Body of pancreas (tissue), 4 donors: ENCODE measurements around the gene TMEM115.

Experiments
- POLR2A ChIP-seq, 3 donors: fragments of 450-650 bp; IDR thresholded peaks; one replicate each; pipeline ENCODE4 v1.6.1; 2016; ENCODE audit warnings: antibody characterized with exemption in 3 of 3, mild to moderate bottlenecking in 2 of 3
- TF ChIP-seq, protein P1 (sequence below), 7 experiments: fragments of 450-650 bp in 4 of 7; fragments of 200-600 bp in 3 of 7; sonication (generic) in 3 of 7; IDR thresholded peaks; one replicate each; pipeline ENCODE4 v1.5.1; 2016 to 2019; ENCODE audit warnings: antibody characterized with exemption in 7 of 7

DNA sequence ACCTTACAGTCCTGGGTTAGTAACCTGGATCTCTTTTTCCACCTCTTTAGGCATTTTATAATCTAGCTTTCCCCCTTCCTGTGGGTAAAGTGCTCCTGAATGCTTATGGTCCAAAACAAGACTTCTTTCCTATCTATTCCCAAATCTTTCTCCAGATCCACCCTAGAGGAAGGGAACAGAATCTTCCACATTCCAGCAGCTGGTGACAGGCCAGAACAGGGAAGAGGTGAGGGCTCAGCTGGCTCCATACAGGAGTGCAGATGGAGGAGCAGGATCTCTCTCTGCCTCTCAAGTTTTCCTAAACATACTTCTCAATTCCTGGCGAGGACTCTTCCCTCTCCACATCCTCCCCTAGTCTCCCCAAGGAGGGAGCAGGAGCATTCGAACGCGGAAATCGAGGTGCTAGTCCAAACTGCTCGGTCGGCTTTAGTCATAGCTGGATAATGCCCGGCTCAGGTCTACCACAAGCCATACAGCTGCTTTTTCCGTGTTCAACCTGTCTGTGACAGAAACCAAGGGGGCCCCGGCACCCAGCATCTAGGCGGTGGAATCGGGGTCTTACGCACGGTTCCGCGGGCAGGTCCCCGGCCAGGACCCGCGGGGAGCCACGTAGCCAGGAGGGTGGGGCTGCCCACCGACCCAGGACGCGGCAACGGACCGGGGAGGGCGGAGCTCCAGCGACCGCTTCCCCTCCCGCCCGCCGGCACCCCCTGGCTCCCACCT lies 22.7 kb downstream of the TMEM115 start:
- TF ChIP-seq, protein P1, sequence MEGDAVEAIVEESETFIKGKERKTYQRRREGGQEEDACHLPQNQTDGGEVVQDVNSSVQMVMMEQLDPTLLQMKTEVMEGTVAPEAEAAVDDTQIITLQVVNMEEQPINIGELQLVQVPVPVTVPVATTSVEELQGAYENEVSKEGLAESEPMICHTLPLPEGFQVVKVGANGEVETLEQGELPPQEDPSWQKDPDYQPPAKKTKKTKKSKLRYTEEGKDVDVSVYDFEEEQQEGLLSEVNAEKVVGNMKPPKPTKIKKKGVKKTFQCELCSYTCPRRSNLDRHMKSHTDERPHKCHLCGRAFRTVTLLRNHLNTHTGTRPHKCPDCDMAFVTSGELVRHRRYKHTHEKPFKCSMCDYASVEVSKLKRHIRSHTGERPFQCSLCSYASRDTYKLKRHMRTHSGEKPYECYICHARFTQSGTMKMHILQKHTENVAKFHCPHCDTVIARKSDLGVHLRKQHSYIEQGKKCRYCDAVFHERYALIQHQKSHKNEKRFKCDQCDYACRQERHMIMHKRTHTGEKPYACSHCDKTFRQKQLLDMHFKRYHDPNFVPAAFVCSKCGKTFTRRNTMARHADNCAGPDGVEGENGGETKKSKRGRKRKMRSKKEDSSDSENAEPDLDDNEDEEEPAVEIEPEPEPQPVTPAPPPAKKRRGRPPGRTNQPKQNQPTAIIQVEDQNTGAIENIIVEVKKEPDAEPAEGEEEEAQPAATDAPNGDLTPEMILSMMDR (IDR thresholded peaks at IDR 0.05), result peak in 1 of 7 experiments; percentile 10
- no peak for TF ChIP-seq POLR2A (IDR thresholded peaks at IDR 0.05)
